SK-N-SH (cell line): ENCODE results near the gene HAND1. TPM values are rescaled to one million over a fixed set of nuclear protein-coding genes. Genes with fewer than 3 reads are reported as not detected.
A peak's percentile ranks its signal among the peaks of the same experiment; 100 is the strongest.

Source experiments
- CTCF ChIA-PET: fragments of 300-600, 350-600 bp; formaldehyde crosslinking; extraction: SDS; loops from one replicate; lab custom pipeline; 2021; lab: Yijun Ruan, JAX
- POLR2A ChIA-PET: fragments of 350-600 bp; sonication (Branson Sonifier 250); formaldehyde crosslinking; extraction: SDS; loops from one replicate; lab custom pipeline; 2020; ENCODE audit warnings: antibody characterized with exemption, inconsistent platforms; lab: Yijun Ruan, JAX
- DNase-seq: peaks from one replicate; pipeline ENCODE4 v3.0.0; 2012
- H2AFZ ChIP-seq: fragments of 200-600 bp; sonication (generic); 2 replicates; pipeline ENCODE4 v1.8.1; 2016; ENCODE audit warnings: antibody characterized with exemption, mild to moderate bottlenecking, low read depth
- H3F3A ChIP-seq: fragments of 200-600 bp; sonication (generic); replicated peaks from 2 replicates; pipeline ENCODE3; 2016; ENCODE audit warnings: antibody characterized with exemption, mild to moderate bottlenecking; ENCODE audit not compliant: insufficient read depth
- H3K27ac ChIP-seq, 2 experiments: fragments of 200-500 bp in 1 of 2; fragments of 200-600 bp in 1 of 2; sonication (Bioruptor generic) in 1 of 2; sonication (generic), shearing (Covaris generic) in 1 of 2; 2 replicates each; pipeline versions ENCODE4 v1.5.1 to v1.6.1; 2014 to 2016; ENCODE audit warnings: low read depth in 2 of 2, inconsistent platforms in 1 of 2, low read length in 1 of 2, mild to moderate bottlenecking in 1 of 2, mixed read lengths in 1 of 2
- H3K27me3 ChIP-seq: fragments of 200-600 bp; sonication (generic), shearing (Covaris generic); 2 replicates; pipeline ENCODE4 v1.6.1; 2016; ENCODE audit warnings: mixed run types; ENCODE audit not compliant: insufficient read depth
- H3K36me3 ChIP-seq, 2 experiments: fragments of 200-500 bp in 1 of 2; fragments of 200-600 bp in 1 of 2; sonication (Bioruptor generic) in 1 of 2; sonication (generic) in 1 of 2; replicated peaks in 1 of 2; 2 replicates each; pipeline versions ENCODE3 to v1.5.1; 2014 to 2016; ENCODE audit warnings: low read length in 1 of 2, mild to moderate bottlenecking in 1 of 2; ENCODE audit not compliant: insufficient read depth in 2 of 2, control insufficient read depth in 1 of 2
- H3K4me1 ChIP-seq, 2 experiments: fragments of 200-500 bp in 1 of 2; fragments of 200-600 bp in 1 of 2; sonication (Bioruptor generic) in 1 of 2; sonication (generic), shearing (Covaris generic) in 1 of 2; 2 replicates each; pipeline versions ENCODE4 v1.5.1 to v1.6.1; 2014 to 2016; ENCODE audit warnings: low read depth in 1 of 2, low read length in 1 of 2, mixed run types in 1 of 2; ENCODE audit not compliant: insufficient read depth in 2 of 2, control insufficient read depth in 1 of 2
- H3K4me2 ChIP-seq: fragments of 200-600 bp; sonication (generic), shearing (Covaris generic); 2 replicates; pipeline ENCODE4 v1.6.1; 2017; ENCODE audit warnings: mixed run types
- H3K4me3 ChIP-seq, 2 experiments: fragments of 200-500 bp in 1 of 2; fragments of 200-600 bp in 1 of 2; sonication (Bioruptor generic) in 1 of 2; sonication (generic), shearing (Covaris generic) in 1 of 2; 2 replicates each; pipeline versions ENCODE4 v1.5.1 to v1.8.1; 2014 to 2016; ENCODE audit warnings: low read depth in 2 of 2, inconsistent platforms in 1 of 2, low read length in 1 of 2, mild to moderate bottlenecking in 1 of 2, mixed read lengths in 1 of 2, moderate library complexity in 1 of 2
- H3K79me2 ChIP-seq: fragments of 200-600 bp; sonication (generic); 2 replicates; pipeline ENCODE4 v1.8.1; 2017; ENCODE audit warnings: mild to moderate bottlenecking; ENCODE audit not compliant: insufficient read depth
- H3K9ac ChIP-seq: fragments of 200-600 bp; sonication (generic); 2 replicates; pipeline ENCODE4 v1.6.1; 2017; ENCODE audit warnings: mixed run types
- H3K9me2 ChIP-seq: fragments of 200-600 bp; sonication (generic); 2 replicates; pipeline ENCODE4 v1.6.1; 2017; ENCODE audit warnings: mixed run types
- H3K9me3 ChIP-seq: fragments of 200-600 bp; sonication (generic); 2 replicates; pipeline ENCODE4 v1.6.1; 2017; ENCODE audit warnings: mixed run types, mild to moderate bottlenecking, moderate library complexity
- H4K20me1 ChIP-seq: fragments of 200-600 bp; sonication (generic); 2 replicates; pipeline ENCODE4 v1.6.1; 2017; ENCODE audit warnings: mild to moderate bottlenecking, mixed run types; ENCODE audit not compliant: insufficient read depth
- CHD2 ChIP-seq: fragments of 150-350 bp; IDR thresholded peaks from 2 replicates; pipeline ENCODE4 v1.6.1; 2018; ENCODE audit warnings: low read length; ENCODE audit not compliant: partially characterized antibody
- CTCF ChIP-seq: fragments of 200-600 bp; sonication (generic); IDR thresholded peaks from 2 replicates; pipeline ENCODE4 v1.6.1; 2017; ENCODE audit warnings: antibody characterized with exemption, mild to moderate bottlenecking, moderate library complexity
- ELF1 ChIP-seq: IDR thresholded peaks from 2 replicates; pipeline ENCODE4 v1.4.0; 2012
- EP300 ChIP-seq, 2 experiments: IDR thresholded peaks; 2 replicates each; pipeline versions ENCODE4 v1.4.0 to v1.6.1; 2012; ENCODE audit warnings: borderline replicate concordance in 1 of 2, low read depth in 1 of 2, low read length in 1 of 2
- FOSL2 ChIP-seq: IDR thresholded peaks from 2 replicates; pipeline ENCODE4 v1.4.0; 2012; ENCODE audit warnings: low read depth, mild to moderate bottlenecking, moderate library complexity, borderline replicate concordance
- FOXJ3 ChIP-seq: sonication (generic); formaldehyde crosslinking; IDR thresholded peaks from 2 replicates; pipeline ENCODE4 v1.5.1; 2020; ENCODE audit warnings: mild to moderate bottlenecking, missing genetic modification reagents
- FOXM1 ChIP-seq: IDR thresholded peaks from 2 replicates; pipeline ENCODE4 v1.4.0; 2012; ENCODE audit warnings: low read depth, mild to moderate bottlenecking
- GATA2 ChIP-seq: sonication (generic); formaldehyde crosslinking; IDR thresholded peaks from 2 replicates; pipeline ENCODE4 v1.5.0; 2020; ENCODE audit warnings: mild to moderate bottlenecking, missing genetic modification reagents
- IRF3 ChIP-seq: fragments of 150-350 bp; IDR thresholded peaks from 2 replicates; pipeline ENCODE4 v1.6.1; 2016; ENCODE audit warnings: mild to moderate bottlenecking, low read depth, low read length
- JUND ChIP-seq: IDR thresholded peaks from 2 replicates; pipeline ENCODE4 v1.4.0; 2012
- MEF2A ChIP-seq: IDR thresholded peaks from 2 replicates; pipeline ENCODE4 v1.4.0; 2012; ENCODE audit warnings: low read depth, borderline replicate concordance
- NFIC ChIP-seq: IDR thresholded peaks from 2 replicates; pipeline ENCODE4 v1.4.0; 2012; ENCODE audit warnings: borderline replicate concordance
- NRF1 ChIP-seq: IDR thresholded peaks from 2 replicates; pipeline ENCODE4 v1.6.1; 2012; ENCODE audit warnings: low read depth, mild to moderate bottlenecking, low read length
- PBX3 ChIP-seq: IDR thresholded peaks from 2 replicates; pipeline ENCODE4; 2012
- POLR2AphosphoS5 ChIP-seq: IDR thresholded peaks from 2 replicates; pipeline ENCODE4 v1.6.1; 2012; ENCODE audit warnings: low read depth, low read length
- RAD21 ChIP-seq: IDR thresholded peaks from 2 replicates; pipeline ENCODE4 v1.6.1; 2012; ENCODE audit warnings: mild to moderate bottlenecking, low read length
- RCOR1 ChIP-seq: fragments of 150-350 bp; IDR thresholded peaks from 2 replicates; pipeline ENCODE4 v1.6.1; 2017; ENCODE audit warnings: antibody characterized with exemption, low read length
- REST ChIP-seq: IDR thresholded peaks from 2 replicates; pipeline ENCODE4 v1.6.1; 2012; ENCODE audit warnings: mild to moderate bottlenecking, low read depth, low read length, moderate library complexity
- RXRA ChIP-seq: IDR thresholded peaks from 2 replicates; pipeline ENCODE4 v1.4.0; 2012; ENCODE audit warnings: low read depth, mild to moderate bottlenecking, borderline replicate concordance
- SIN3A ChIP-seq: IDR thresholded peaks from 2 replicates; pipeline ENCODE4 v1.6.1; 2012; ENCODE audit warnings: low read depth, mild to moderate bottlenecking, low read length, moderate library complexity, borderline replicate concordance
- SMC3 ChIP-seq: IDR thresholded peaks from 2 replicates; pipeline ENCODE4 v1.6.1; 2012; ENCODE audit warnings: low read depth, low read length, improper control_type of control experiment
- TCF12 ChIP-seq: IDR thresholded peaks from 2 replicates; pipeline ENCODE4 v1.4.0; 2012
- TEAD4 ChIP-seq: IDR thresholded peaks from 2 replicates; pipeline ENCODE4 v1.4.0; 2012; ENCODE audit warnings: mild to moderate bottlenecking, borderline replicate concordance; ENCODE audit not compliant: insufficient read depth
- YY1 ChIP-seq: IDR thresholded peaks from 2 replicates; pipeline ENCODE4 v1.4.0; 2012; ENCODE audit warnings: low read depth, mild to moderate bottlenecking
- WGBS: methylation state at CpG from one replicate; pipeline ENCODE4 v1.1.6; 2017; ENCODE audit warnings: low lambda C conversion rate; 5-methylcytosine and 5-hydroxymethylcytosine counted together
- polyA plus RNA-seq, 3 experiments: library from polyadenylated mRNA; depleted of rRNA; stranded (reverse); fragments of >200 nt; gene quantifications; 2 replicates each; pipeline ENCODE4 v1.2.3, GENCODE V29; 2012

The HAND1 gene
- polyA plus RNA-seq, 1 of the 3 experiments (the other 2 are of a cell fraction) = 1.1 TPM

GRCh38 chr5:154517181-154517580 is 39.2 kb upstream of the HAND1 start:
- Histone ChIP-seq H3K79me2 (no peaks in the 10 kb centered on the region), H4K20me1 (no peaks in the 10 kb centered on the region; the same call in 1 of the 2 replicates), H3K27ac (peak overlapping the region in 1 of 2 experiments; percentile 100; a peak in 2 of 4 replicates), H3K27me3 (no peaks in the 10 kb centered on the region; the same call in 1 of the 2 replicates), H3F3A (no peaks in the 10 kb centered on the region), H3K4me2 (no peak overlapping the region), H3K4me1 (peaks cover 0 to 60% of the 10 kb centered on the region in 2 experiments; a peak in 2 of 4 replicates), H3K9ac (no peak overlapping the region), H3K4me3 (no peak overlapping the region), H3K9me3 (no peaks in the 10 kb centered on the region), H2AFZ (no peak overlapping the region), H3K9me2 (no peaks in the 10 kb centered on the region), H3K36me3 (no peaks in the 10 kb centered on the region)
- ChIA-PET POLR2A (interaction anchor here (0.6 to 6.5 kb wide), 9 partner anchors 8 to 327 kb away, joined by 3 to 87 read pairs (median 5); partner anchors contain the start of gene HAND1), CTCF (interaction anchor here (0.8 to 16.5 kb wide), 11 partner anchors 8 to 93 kb away, joined by 3 to 295 read pairs (median 17); partner anchors contain the start of gene HAND1)
- DNase-seq = peak; percentile 77
- 44% methylated on average over 6 of the region's 7 CpGs for WGBS
- peak; percentile 97 for TF ChIP-seq FOXJ3 (CRISPR knock-in tag)
- no peak for TF ChIP-seq IRF3
- peak; percentile 38; the same call in 1 of the 2 replicates for TF ChIP-seq POLR2AphosphoS5
- no peak for TF ChIP-seq NRF1
- TF ChIP-seq FOSL2 = no peak
- peak; percentile 100 for TF ChIP-seq GATA2 (CRISPR knock-in tag)
- no peak for TF ChIP-seq MEF2A
- peak; percentile 80 for TF ChIP-seq TCF12
- TF ChIP-seq EP300 (IDR thresholded peaks at IDR 0.05; ENCODE audit: borderline replicate concordance in 1 of 2, low read depth in 1 of 2, low read length in 1 of 2) = peak; percentile 36 to 100; a peak in 3 of 4 replicates
- TF ChIP-seq REST = no peak
- no peak for TF ChIP-seq SIN3A
- TF ChIP-seq CHD2 = peak; percentile 90
- TF ChIP-seq JUND = no peak
- TF ChIP-seq RAD21 = peak; percentile 34
- peak; percentile 91 for TF ChIP-seq RCOR1
- no peak for TF ChIP-seq SMC3
- TF ChIP-seq FOXM1 = 0 out of 2 replicates have a peak, but pooled peaks have one; percentile 19
- no peak for TF ChIP-seq PBX3
- TF ChIP-seq YY1 = no peak
- TF ChIP-seq CTCF = no peak
- no peak for TF ChIP-seq RXRA
- TF ChIP-seq ELF1 = no peak
- TF ChIP-seq NFIC = no peak
- peak; percentile 47; the same call in 1 of the 2 replicates for TF ChIP-seq TEAD4
